ENCODE measurements around the gene BTBD10.
"Not testable (repeated sequence)": the region's sequence is repeated elsewhere in the genome, so short reads cannot be mapped to it uniquely, and the experiment has no call there.

Gene BTBD10

DNA sequence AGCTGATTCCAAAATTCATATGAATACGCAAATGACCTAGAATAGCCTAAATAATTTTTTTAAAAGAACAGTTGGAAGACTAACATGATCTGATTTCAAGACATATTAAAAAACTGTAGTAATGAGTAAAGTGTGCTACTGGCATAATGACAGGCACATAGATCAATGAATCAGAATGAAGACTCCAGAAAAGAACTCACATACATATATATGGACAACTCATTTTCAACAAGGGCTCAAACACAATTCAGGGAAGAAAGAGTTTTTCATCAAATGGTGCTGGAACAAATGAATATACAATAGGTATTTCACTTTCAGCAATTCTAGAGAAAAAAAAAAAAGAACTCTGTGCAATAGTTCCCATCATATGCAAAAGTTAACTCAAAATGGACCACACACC lies 33.7 kb downstream of the BTBD10 start:
- H3K4me3 ChIP-seq (ENCODE audit: low read length) = no peak overlapping the region
- TF ChIP-seq, protein P1, sequence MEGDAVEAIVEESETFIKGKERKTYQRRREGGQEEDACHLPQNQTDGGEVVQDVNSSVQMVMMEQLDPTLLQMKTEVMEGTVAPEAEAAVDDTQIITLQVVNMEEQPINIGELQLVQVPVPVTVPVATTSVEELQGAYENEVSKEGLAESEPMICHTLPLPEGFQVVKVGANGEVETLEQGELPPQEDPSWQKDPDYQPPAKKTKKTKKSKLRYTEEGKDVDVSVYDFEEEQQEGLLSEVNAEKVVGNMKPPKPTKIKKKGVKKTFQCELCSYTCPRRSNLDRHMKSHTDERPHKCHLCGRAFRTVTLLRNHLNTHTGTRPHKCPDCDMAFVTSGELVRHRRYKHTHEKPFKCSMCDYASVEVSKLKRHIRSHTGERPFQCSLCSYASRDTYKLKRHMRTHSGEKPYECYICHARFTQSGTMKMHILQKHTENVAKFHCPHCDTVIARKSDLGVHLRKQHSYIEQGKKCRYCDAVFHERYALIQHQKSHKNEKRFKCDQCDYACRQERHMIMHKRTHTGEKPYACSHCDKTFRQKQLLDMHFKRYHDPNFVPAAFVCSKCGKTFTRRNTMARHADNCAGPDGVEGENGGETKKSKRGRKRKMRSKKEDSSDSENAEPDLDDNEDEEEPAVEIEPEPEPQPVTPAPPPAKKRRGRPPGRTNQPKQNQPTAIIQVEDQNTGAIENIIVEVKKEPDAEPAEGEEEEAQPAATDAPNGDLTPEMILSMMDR (conservative IDR thresholded peaks at IDR 0.05; ENCODE audit: low read length) = no peak
- no peak for DNase-seq (ENCODE audit: low read depth)

DNA sequence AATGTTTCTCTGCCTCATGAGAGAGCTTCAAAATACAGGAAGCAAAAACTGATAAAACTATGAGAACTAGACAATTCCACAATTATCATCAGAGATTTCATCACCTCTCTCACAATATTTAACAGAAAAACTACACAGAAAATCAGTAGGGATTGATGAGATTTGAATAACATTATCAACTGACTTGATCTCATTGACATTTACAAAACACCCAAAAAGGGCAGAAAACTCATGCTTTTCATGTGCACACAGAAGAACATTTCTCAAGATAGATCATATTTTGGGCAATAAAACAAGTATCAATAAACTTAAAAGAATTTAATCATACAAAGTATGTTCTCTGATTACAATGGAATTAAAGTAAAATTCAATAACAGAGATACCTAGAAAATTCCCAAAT lies 35.6 kb downstream of the BTBD10 start:
- TF ChIP-seq, protein P1 (conservative IDR thresholded peaks at IDR 0.05; ENCODE audit: low read length) = no peak
- H3K4me3 ChIP-seq (ENCODE audit: low read length) = no peak overlapping the region
- no peak for DNase-seq (ENCODE audit: low read depth)

DNA sequence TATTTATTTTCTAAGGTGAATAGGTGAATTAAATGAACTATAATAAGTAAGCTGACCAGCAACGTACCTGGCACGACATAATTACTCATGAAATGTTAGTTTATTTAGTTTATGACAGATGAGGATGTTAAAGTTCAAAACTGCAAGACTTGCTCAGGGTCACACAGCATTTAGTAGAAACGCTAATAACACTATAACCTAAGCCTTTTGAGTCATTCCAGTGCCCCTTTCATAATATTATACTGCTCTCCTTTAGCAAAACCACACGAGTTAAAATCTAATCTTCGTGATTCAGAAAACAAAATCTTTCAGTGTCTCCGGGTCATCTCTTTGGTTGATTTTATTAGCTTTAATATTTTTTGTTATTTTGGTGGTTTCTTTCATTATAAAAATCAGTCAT lies 39.6 kb downstream of the BTBD10 start:
- no peak for DNase-seq (ENCODE audit: low read depth)
- TF ChIP-seq, protein P1 (conservative IDR thresholded peaks at IDR 0.05; ENCODE audit: low read length) = no peak

GRCh38 chr11:13421561-13421960 lies 41.5 kb downstream of the BTBD10 start:
- TF ChIP-seq, protein P1 (conservative IDR thresholded peaks at IDR 0.05; ENCODE audit: low read length) = no peak
- H3K4me3 ChIP-seq (ENCODE audit: low read length) = no peak overlapping the region
- no peak for DNase-seq (ENCODE audit: low read depth)

More for the DNA sequence above, 39.6 kb downstream of the BTBD10 start:
- no peak overlapping the region for H3K4me3 ChIP-seq (ENCODE audit: low read length)

DNA sequence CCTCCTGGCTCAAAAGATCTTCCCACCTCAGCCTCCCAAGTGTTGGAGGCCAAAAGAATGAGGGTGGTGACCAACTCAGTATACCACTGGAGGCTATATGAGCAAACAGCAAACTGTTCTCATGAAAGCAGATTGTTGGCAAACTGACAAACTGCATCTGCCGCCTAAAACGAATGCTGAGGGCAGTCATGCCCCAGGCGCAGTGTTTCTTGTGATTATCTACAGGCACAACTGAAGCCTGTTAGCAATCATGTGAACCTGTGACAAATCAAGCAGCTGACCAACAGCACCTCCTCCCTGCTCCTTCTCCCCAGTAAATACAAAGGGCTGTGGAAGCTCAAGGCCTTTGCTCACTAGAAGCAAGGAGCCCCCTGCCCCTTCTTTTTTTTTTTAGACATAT lies 47.8 kb downstream of the BTBD10 start:
- TF ChIP-seq, protein P1 (conservative IDR thresholded peaks at IDR 0.05; ENCODE audit: low read length) = no peak
- no peak overlapping the region for H3K4me3 ChIP-seq (ENCODE audit: low read length)
- DNase-seq (ENCODE audit: low read depth) = no peak

DNA sequence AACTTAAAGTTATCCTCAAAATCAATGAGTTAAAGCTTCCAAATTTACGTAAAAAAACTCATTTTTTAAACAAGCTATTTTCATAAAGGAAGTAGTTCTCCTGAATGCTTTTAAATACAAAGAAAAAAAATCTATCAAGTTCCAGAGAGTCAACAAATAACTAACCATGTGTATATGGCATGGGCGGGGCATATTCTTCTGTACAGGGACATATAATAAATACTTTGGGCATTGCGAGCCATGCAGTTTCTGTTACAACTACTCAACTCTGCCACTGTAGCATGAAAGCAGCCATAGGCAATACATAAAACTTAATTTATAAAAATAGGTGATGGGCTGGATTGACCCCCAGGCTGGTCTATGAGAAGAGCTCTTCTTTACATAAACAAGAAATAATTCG lies 57.8 kb downstream of the BTBD10 start:
- H3K4me3 ChIP-seq (ENCODE audit: low read length) = no peak overlapping the region
- TF ChIP-seq, protein P1 (conservative IDR thresholded peaks at IDR 0.05; ENCODE audit: low read length) = no peak
- DNase-seq (ENCODE audit: low read depth) = no peak

DNA sequence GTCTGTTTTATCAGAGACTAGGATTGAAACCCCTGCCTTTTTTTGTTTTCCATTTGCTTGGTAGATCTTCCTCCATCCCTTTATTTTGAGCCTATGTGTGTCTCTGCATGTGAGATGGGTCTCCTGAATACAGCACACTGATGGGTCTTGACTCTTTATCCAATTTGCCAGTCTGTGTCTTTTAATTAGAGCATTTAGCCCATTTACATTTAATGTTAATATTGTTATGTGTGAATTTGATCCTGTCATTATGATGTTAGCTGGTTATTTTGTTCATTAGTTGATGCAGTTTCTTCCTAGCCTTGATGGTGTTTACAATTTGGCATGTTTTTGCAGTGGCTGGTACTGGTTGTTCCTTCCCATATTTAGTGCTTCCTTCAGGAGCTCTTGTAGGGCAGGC lies 64.7 kb downstream of the BTBD10 start:
- H3K4me3 ChIP-seq (ENCODE audit: low read length) = not testable (repeated sequence)

DNA sequence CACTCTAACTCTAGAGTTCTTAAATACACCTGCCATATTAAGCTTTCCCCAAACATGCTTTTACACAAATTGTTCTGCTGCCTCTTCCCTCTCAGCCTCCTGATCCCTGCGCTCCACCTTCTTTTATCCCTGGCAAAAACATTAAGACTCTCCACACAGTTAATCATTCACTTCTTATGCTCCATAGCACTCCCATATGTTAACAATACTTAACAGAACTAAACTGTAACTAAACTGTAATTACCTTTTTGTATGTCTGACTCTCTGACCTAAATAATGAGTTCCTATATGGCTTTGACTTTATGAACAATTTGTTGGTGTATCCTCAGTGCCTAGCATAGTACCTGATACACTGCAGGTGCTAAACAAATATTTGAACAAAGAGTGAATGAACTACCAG lies 71.8 kb downstream of the BTBD10 start:
- H3K4me3 ChIP-seq (ENCODE audit: low read length) = no peak overlapping the region
- DNase-seq (ENCODE audit: low read depth) = no peak
- TF ChIP-seq, protein P1 (conservative IDR thresholded peaks at IDR 0.05; ENCODE audit: low read length) = no peak

More for the DNA sequence above, 64.7 kb downstream of the BTBD10 start:
- not testable (repeated sequence) for DNase-seq (ENCODE audit: low read depth)

Measured in AG10803 (cell line).